Endothelial cell of umbilical vein (primary cell): ENCODE results near the gene LRP2. TPM values are rescaled to one million over a fixed set of nuclear protein-coding genes. Genes with fewer than 3 reads are reported as not detected.

Source experiments
- BruUV-seq: library from RNA; stranded (reverse); fragments of 400-500 nt; replicated peaks from 2 replicates; lab custom pipeline; 2021; lab: Mats Ljungman, UMichigan
- CTCF ChIA-PET: fragments of 300-600, 350-600 bp; sonication (Branson Sonifier 250); formaldehyde crosslinking; loops from one replicate; lab custom pipeline; 2021; ENCODE audit warnings: antibody characterized with exemption, inconsistent platforms; lab: Charles Lee
- POLR2A ChIA-PET: fragments of 300-600, 350-600 bp; sonication (Branson Sonifier 250); formaldehyde crosslinking; loops from one replicate; lab custom pipeline; 2021; ENCODE audit warnings: antibody characterized with exemption, inconsistent platforms; lab: Charles Lee
- DNase-seq: peaks from one replicate; pipeline ENCODE4 v3.0.0-alpha.2; 2011; ENCODE audit warnings: low read depth, low spot score
- FAIRE-seq: peaks from 2 replicates; lab custom pipeline; 2011; peaks lifted over from hg19 to GRCh38; lab: Jason Lieb, UNC
- H2AFZ ChIP-seq: 2 replicates; pipeline ENCODE4 v1.6.0; 2012; ENCODE audit warnings: low read depth, low read length, control low read depth, inconsistent platforms
- H3K27ac ChIP-seq: 2 replicates; pipeline ENCODE4 v1.5.1; 2011; ENCODE audit warnings: low read depth, mild to moderate bottlenecking, control low read depth, low read length, moderate library complexity; ENCODE audit not compliant: insufficient read depth
- H3K27me3 ChIP-seq, 2 experiments: 2 replicates each; pipeline versions ENCODE4 v1.6.0 to v1.6.1; 2011; ENCODE audit warnings: low read length in 2 of 2, mixed read lengths in 1 of 2; ENCODE audit not compliant: control insufficient read depth in 2 of 2, insufficient read depth in 2 of 2
- H3K36me3 ChIP-seq, 2 experiments: 2 replicates in 1 of 2; 3 replicates in 1 of 2; pipeline ENCODE4 v1.5.1; 2011; ENCODE audit warnings: low read length in 2 of 2, mild to moderate bottlenecking in 1 of 2, moderate library complexity in 1 of 2; ENCODE audit not compliant: control insufficient read depth in 2 of 2, insufficient read depth in 2 of 2; ENCODE audit errors: extremely low read depth in 1 of 2
- H3K4me1 ChIP-seq: 3 replicates; pipeline ENCODE4 v1.5.1; 2011; ENCODE audit warnings: mild to moderate bottlenecking, low read length; ENCODE audit not compliant: control insufficient read depth, insufficient read depth; ENCODE audit errors: extremely low read depth
- H3K4me2 ChIP-seq: 2 replicates; pipeline ENCODE4 v1.6.1; 2011; ENCODE audit warnings: low read length, control low read depth, mixed read lengths; ENCODE audit not compliant: insufficient read depth
- H3K4me3 ChIP-seq, 3 experiments: fragments of 200-600 bp in 1 of 3; sonication (generic), shearing (Covaris generic) in 1 of 3; replicated peaks in 1 of 3; 2 replicates each; pipeline ENCODE4 v1.5.1; 2011 to 2016; ENCODE audit warnings: control low read depth in 3 of 3, low read length in 3 of 3, mild to moderate bottlenecking in 2 of 3, inconsistent platforms in 1 of 3, low read depth in 1 of 3, moderate library complexity in 1 of 3; ENCODE audit not compliant: insufficient read depth in 1 of 3
- H3K79me2 ChIP-seq: 2 replicates; pipeline ENCODE4 v1.6.0; 2012; ENCODE audit warnings: low read length, inconsistent platforms; ENCODE audit not compliant: control insufficient read depth, insufficient read depth
- H3K9ac ChIP-seq: replicated peaks from 2 replicates; pipeline ENCODE3; 2011; ENCODE audit warnings: low read length, control low read depth; ENCODE audit not compliant: insufficient read depth; ENCODE audit errors: extremely low read depth
- H3K9me1 ChIP-seq: replicated peaks from 3 replicates; pipeline ENCODE4 v1.6.0; 2011; ENCODE audit warnings: mild to moderate bottlenecking, low read length; ENCODE audit not compliant: control insufficient read depth, insufficient read depth; ENCODE audit errors: extremely low read depth
- H3K9me3 ChIP-seq: replicated peaks from 2 replicates; pipeline ENCODE4 v1.5.1; 2012; ENCODE audit warnings: low read length, inconsistent platforms; ENCODE audit not compliant: control insufficient read depth, insufficient read depth
- H4K20me1 ChIP-seq: replicated peaks from 2 replicates; pipeline ENCODE3; 2011; ENCODE audit warnings: mild to moderate bottlenecking, low read length; ENCODE audit not compliant: control insufficient read depth, insufficient read depth; ENCODE audit errors: extremely low read depth
- EZH2 ChIP-seq: IDR thresholded peaks from 2 replicates; pipeline ENCODE4 v1.6.1; 2012; ENCODE audit warnings: borderline replicate concordance, low read depth, mild to moderate bottlenecking, moderate library complexity, low read length, inconsistent platforms; ENCODE audit not compliant: severe bottlenecking
- FOS ChIP-seq: IDR thresholded peaks from 2 replicates; pipeline ENCODE4 v1.6.1; 2011; ENCODE audit warnings: mild to moderate bottlenecking, low read length, moderate library complexity, borderline replicate concordance; ENCODE audit not compliant: insufficient read depth
- GATA2 ChIP-seq: IDR thresholded peaks from 2 replicates; pipeline ENCODE4 v1.7.0; 2011; ENCODE audit warnings: low read depth, mild to moderate bottlenecking, moderate library complexity, mixed read lengths, low read length; ENCODE audit not compliant: insufficient read length, insufficient read depth
- JUN ChIP-seq: IDR thresholded peaks from 2 replicates; pipeline ENCODE4 v1.6.1; 2011; ENCODE audit warnings: borderline replicate concordance, low read depth; ENCODE audit not compliant: insufficient read length, insufficient read depth
- MYC ChIP-seq: IDR thresholded peaks from one replicate; pipeline ENCODE4 v1.6.1; 2011; ENCODE audit warnings: mild to moderate bottlenecking, low read depth, low read length
- POLR2A ChIP-seq: IDR thresholded peaks from 2 replicates; pipeline ENCODE4 v1.6.1; 2012; ENCODE audit warnings: low read depth, mild to moderate bottlenecking, control low read depth, low read length
- POLR2AphosphoS5 ChIP-seq: IDR thresholded peaks from 2 replicates; pipeline ENCODE4 v1.6.1; 2012; ENCODE audit warnings: low read depth, mild to moderate bottlenecking, control low read depth, low read length, moderate library complexity; ENCODE audit not compliant: insufficient read depth
- dilution Hi-C: fragments of 300-500 bp; cut with MboI; formaldehyde crosslinking; loops from one replicate; pipeline ENCODE4 v1.15.0; 2019; ENCODE audit warnings: low sequenced_read_pairs; ENCODE audit not compliant: extremely low pct_ligation_motif_present
- intact Hi-C: fragments of 100-400 bp; cut with micrococcal nuclease; formaldehyde crosslinking; loops from one replicate; pipeline ENCODE4 v1.10.0; 2022
- polyA plus RNA-seq, 4 experiments: library from polyadenylated mRNA; depleted of rRNA in 3 of 4; stranded (reverse) in 3 of 4; unstranded in 1 of 4; fragments of >200 nt; gene quantifications; 2 replicates each; pipeline versions ENCODE4 v1.2.1 to v1.2.3, GENCODE V29; 2011 to 2012; ENCODE audit warnings: missing spikeins in 1 of 4
- total RNA-seq: library from RNA; stranded (reverse); gene quantifications from 2 replicates; pipeline ENCODE4 v1.2.3, GENCODE V29; 2021
- TF ChIP-seq, protein P1 (sequence below), 2 donors: IDR thresholded peaks; 1 replicate in 1 of 2; 2 replicates in 1 of 2; pipeline ENCODE4 v1.5.1; 2011; ENCODE audit warnings: low read length in 2 of 2, mild to moderate bottlenecking in 2 of 2, moderate library complexity in 2 of 2, control low read depth in 1 of 2, inconsistent platforms in 1 of 2, low read depth in 1 of 2; ENCODE audit not compliant: insufficient read depth in 1 of 2; ENCODE audit errors: extremely low read depth in 1 of 2
- TF ChIP-seq, protein P2 (sequence below): IDR thresholded peaks from 2 replicates; pipeline ENCODE4 v1.6.1; 2011; ENCODE audit not compliant: insufficient read depth, insufficient read length

The LRP2 gene
- total and polyA plus RNA-seq, 2 donors (not counting 3 experiments of a cell fraction or from before 2014, with no cell fraction given) = not detected

DNA sequence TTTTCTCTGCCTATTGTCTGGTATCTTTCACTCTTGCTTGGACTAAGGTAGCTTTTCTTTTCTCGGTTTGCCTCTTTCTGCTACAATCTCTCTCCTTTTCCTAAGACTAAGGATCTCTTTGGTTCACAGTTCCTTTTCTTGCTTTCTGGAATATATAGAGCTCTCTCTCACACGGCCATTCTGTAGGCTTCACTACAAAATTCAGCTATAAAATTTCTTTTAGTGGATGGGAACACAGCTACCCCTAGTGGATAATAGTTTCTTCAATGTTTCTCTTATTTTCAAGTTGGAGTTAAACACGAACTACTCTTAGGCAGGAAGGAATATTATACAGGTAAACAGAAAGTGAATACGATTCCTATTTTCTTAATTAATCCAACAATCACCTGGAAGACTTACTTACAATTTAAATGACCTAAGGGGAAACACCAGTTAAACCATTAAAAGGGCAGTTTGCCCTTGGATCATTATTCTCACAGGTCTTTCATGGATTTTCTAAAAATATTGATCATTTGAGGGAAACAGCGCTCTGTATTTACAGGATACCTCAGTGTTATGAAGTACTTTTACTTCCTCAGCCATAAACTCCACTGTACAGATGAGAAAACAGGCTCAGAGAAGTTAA lies 140.5 kb downstream of the LRP2 start:
- no TSS peak for BruUV-seq
- Histone ChIP-seq H3K9me1 (no peaks in the 10 kb centered on the region), H3K27me3 (no peaks in the 10 kb centered on the region), H3K4me3 (no peak overlapping the region), H2AFZ (peak overlapping the region; percentile 36), H3K36me3 (no peaks in the 10 kb centered on the region), H3K4me2 (no peak overlapping the region), H3K4me1 (peaks cover 4% of the 10 kb centered on the region), H4K20me1 (no peaks in the 10 kb centered on the region), H3K9me3 (no peaks in the 10 kb centered on the region), H3K79me2 (no peaks in the 10 kb centered on the region), H3K27ac (no peak overlapping the region), H3K9ac (no peak overlapping the region)
- DNase-seq (peak; percentile 63), FAIRE-seq (peak; percentile 46)
- ChIA-PET POLR2A (no interaction called here), CTCF (interaction anchor here (0.6 to 7.2 kb wide), 53 partner anchors 8 to 875 kb away, joined by 3 to 158 read pairs (median 5); no protein-coding TSS in a partner anchor)
- TF ChIP-seq, protein P1, sequence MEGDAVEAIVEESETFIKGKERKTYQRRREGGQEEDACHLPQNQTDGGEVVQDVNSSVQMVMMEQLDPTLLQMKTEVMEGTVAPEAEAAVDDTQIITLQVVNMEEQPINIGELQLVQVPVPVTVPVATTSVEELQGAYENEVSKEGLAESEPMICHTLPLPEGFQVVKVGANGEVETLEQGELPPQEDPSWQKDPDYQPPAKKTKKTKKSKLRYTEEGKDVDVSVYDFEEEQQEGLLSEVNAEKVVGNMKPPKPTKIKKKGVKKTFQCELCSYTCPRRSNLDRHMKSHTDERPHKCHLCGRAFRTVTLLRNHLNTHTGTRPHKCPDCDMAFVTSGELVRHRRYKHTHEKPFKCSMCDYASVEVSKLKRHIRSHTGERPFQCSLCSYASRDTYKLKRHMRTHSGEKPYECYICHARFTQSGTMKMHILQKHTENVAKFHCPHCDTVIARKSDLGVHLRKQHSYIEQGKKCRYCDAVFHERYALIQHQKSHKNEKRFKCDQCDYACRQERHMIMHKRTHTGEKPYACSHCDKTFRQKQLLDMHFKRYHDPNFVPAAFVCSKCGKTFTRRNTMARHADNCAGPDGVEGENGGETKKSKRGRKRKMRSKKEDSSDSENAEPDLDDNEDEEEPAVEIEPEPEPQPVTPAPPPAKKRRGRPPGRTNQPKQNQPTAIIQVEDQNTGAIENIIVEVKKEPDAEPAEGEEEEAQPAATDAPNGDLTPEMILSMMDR (IDR thresholded peaks at IDR 0.05; ENCODE audit: extremely low read depth in 1 of 2, insufficient read depth in 1 of 2, low read depth in 1 of 2, low read length in 2 of 2) = peak; percentile 25 to 34
- no peak for TF ChIP-seq EZH2
- intact Hi-C loops = loop anchor here (1.0 to 2.0 kb wide), 6 partner anchors 81 to 449 kb away; no protein-coding TSS in a partner anchor
- dilution Hi-C loops = no loop called here

DNA sequence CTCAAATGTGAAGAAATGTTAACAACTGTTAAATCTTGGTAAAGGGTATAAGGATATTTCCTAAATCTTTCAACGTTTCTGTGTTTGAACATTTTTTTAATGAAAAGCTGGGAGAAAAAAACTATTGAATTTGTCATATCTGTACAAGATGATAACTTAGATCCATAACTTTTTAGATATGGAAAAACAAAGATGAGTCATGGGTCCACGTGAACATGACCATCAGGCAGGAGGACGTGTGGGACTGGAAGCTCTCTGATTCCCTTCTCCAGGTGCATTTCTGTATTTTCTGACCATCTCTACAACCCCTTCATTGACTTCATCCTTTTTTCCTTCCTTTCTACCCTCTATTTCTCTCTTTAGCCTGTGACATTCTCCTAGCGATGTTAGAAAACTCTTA lies 151.4 kb downstream of the LRP2 start:
- FAIRE-seq = no peak
- POLR2A ChIA-PET = no interaction called here

More for the DNA sequence above, 151.4 kb downstream of the LRP2 start:
- no peaks in the 10 kb centered on the region for H3K9me3 ChIP-seq
- peaks cover 8 to 12% of the 10 kb centered on the region in 2 experiments for H3K27me3 ChIP-seq
- H3K4me3 ChIP-seq = no peak overlapping the region
- no peak for DNase-seq
- TF ChIP-seq MYC (no peak), EZH2 (no peak), POLR2A (no peak), GATA2 (no peak), POLR2AphosphoS5 (no peak), FOS (no peak), JUN (no peak)
- TF ChIP-seq, protein P2, sequence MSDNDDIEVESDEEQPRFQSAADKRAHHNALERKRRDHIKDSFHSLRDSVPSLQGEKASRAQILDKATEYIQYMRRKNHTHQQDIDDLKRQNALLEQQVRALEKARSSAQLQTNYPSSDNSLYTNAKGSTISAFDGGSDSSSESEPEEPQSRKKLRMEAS = no peak
- TF ChIP-seq, protein P1 (IDR thresholded peaks at IDR 0.05; ENCODE audit: extremely low read depth in 1 of 2, insufficient read depth in 1 of 2, low read depth in 1 of 2, low read length in 2 of 2) = no peak
- H3K36me3 ChIP-seq = no peaks in the 10 kb centered on the region
- dilution Hi-C loops (no loop called here), intact Hi-C loops (no loop called here)
- H3K27ac ChIP-seq = no peak overlapping the region
- BruUV-seq = no TSS peak
- H3K4me1 ChIP-seq = no peaks in the 10 kb centered on the region
- CTCF ChIA-PET = interaction anchor here (0.9 to 4.1 kb wide), 4 partner anchors 11 to 101 kb away, joined by 3 to 27 read pairs (median 6); no protein-coding TSS in a partner anchor
- no peak overlapping the region for H3K9ac ChIP-seq
- H2AFZ ChIP-seq = no peak overlapping the region
- no peaks in the 10 kb centered on the region for H3K9me1 ChIP-seq
- no peaks in the 10 kb centered on the region for H3K79me2 ChIP-seq
- H4K20me1 ChIP-seq = no peaks in the 10 kb centered on the region
- H3K4me2 ChIP-seq = no peak overlapping the region
